ENCODE results near the gene GSPT1.
A peak's percentile ranks its signal among the peaks of the same experiment; 100 is the strongest.
"Not testable (repeated sequence)": the region's sequence is repeated elsewhere in the genome, so short reads cannot be mapped to it uniquely, and the experiment has no call there.

Gene GSPT1

DNA sequence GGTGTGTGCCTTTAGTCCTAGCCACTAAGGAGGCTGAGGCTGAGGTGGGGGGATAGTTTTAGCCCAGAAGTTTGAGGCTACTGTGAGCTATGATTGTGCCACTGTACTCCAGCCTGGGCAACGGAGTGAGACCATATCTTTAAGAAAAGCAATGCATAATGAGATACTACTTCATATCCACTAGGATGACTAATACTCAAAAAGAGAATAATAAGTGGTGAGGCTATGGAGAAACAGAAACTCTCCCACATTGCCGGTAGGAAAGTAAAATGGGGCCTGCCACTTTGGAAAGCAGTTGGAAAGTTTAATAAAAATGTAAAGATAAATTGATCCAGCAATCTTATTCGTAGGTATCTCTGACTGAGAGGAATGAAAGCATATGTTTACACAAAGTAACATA is 30.7 kb upstream of the GSPT1 start:
- H3K27me3 ChIP-seq (ENCODE audit: insufficient read depth, low read depth, severe bottlenecking), result no peaks in the 10 kb centered on the region
- no peaks in the 10 kb centered on the region for H3K9me3 ChIP-seq (ENCODE audit: severe bottlenecking)
- TF ChIP-seq CTCF (IDR thresholded peaks at IDR 0.05; ENCODE audit: low read depth, low read length), result no peak
- DNase-seq, result no peak
- H3K27ac ChIP-seq, result no peak overlapping the region
- H3K4me3 ChIP-seq (ENCODE audit: low read depth, low read length), result no peak overlapping the region
- no peaks in the 10 kb centered on the region for H3K36me3 ChIP-seq

DNA sequence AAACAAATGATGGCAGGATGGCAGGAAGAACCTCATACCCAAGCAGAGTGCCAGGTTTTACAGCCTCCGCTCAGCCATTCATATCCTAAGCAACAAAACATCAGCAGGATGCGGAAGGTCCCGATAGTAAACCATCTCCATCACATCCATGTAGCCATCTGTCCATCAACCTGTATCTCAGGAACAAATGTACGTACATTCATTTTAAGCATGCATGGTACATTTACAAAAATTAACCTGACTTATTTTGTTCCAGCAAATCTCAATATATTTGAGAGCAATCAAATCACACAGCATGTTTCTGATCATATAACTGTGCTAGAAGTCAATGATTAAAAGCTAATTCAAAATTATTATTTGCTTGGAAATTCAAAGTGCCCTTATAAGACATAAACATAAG is 26.2 kb upstream of the GSPT1 start, which contains the start of gene NPIPB2:
TSS of gene NPIPB2 (minus strand) at position 101 of the 400 bp plus-strand sequence. CDS start at position 101, 0 bp downstream.
- H3K36me3 ChIP-seq; H3K9me3 ChIP-seq (ENCODE audit: severe bottlenecking): not testable (repeated sequence)

GRCh38 chr16:11927350-11927749 is 11.6 kb upstream of the GSPT1 start:
- not testable (repeated sequence) for H3K27ac ChIP-seq; H3K36me3 ChIP-seq; H3K9me3 ChIP-seq (ENCODE audit: severe bottlenecking); H3K27me3 ChIP-seq (ENCODE audit: insufficient read depth, low read depth, severe bottlenecking); H3K4me3 ChIP-seq (ENCODE audit: low read depth, low read length); DNase-seq

More for the DNA sequence above, 26.2 kb upstream of the GSPT1 start, which contains the start of gene NPIPB2:
- H3K27ac ChIP-seq; H3K27me3 ChIP-seq (ENCODE audit: insufficient read depth, low read depth, severe bottlenecking); DNase-seq; H3K4me3 ChIP-seq (ENCODE audit: low read depth, low read length): not testable (repeated sequence)

DNA sequence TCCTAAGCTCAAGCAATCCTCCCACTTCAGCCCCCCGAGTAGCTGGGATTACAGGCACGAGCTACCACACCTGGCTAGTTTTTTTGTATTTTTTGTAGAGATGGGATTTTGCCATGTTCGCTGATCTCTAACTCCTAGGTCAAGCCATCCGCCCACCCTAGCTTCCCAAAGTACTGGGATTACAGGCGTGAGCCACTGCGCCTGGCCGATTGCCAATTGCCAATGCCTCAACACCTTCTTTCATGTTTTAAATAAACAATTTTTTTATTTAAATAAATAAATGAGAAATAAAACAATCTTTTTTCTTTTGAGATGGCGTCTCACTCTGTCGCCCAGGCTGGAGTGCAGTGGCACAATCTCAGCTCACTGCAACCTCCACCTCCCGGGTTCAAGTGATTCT is 8.3 kb upstream of the GSPT1 start:
- not testable (repeated sequence) for H3K27ac ChIP-seq; H3K4me3 ChIP-seq (ENCODE audit: low read depth, low read length); H3K9me3 ChIP-seq (ENCODE audit: severe bottlenecking); H3K27me3 ChIP-seq (ENCODE audit: insufficient read depth, low read depth, severe bottlenecking); H3K36me3 ChIP-seq; DNase-seq

DNA sequence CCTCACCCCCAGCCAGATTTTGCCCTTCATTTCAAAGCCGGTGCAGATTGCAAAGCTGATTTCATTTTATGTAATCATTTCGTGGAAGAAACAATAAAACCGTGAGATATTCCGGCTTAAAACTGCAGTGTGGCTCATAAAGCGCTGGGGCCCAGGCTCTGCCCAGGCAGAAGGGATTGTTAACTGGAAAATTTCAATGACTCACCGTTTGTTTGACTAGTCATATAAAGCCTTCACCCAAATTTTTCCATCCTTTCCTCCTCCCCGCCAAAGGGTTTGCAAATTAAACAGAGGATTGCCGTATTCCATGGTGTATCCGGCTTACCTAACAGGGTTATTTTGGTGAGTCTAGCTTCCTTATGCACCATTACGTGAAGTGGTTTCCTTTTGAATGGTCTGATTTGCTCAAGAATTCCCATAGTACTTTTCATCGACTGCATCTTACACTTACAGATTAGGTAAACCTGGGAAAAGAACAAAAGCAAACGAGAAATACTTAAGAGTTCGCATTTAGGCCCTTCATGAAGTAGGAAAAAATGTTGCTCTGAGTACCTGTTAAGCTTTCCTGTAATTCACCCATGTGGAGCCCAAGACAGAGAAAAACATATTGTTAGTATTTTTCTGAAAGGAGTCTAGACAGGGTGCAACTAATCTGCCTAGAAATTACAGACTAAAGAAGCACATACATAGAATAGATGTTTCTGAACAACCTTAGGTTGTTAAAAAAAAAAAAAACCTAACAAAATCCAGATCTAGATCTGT is 949 bp upstream of the GSPT1 start:
- DNase-seq, result no peak
- no peaks in the 10 kb centered on the region for H3K27me3 ChIP-seq (ENCODE audit: insufficient read depth, low read depth, severe bottlenecking)

DNA sequence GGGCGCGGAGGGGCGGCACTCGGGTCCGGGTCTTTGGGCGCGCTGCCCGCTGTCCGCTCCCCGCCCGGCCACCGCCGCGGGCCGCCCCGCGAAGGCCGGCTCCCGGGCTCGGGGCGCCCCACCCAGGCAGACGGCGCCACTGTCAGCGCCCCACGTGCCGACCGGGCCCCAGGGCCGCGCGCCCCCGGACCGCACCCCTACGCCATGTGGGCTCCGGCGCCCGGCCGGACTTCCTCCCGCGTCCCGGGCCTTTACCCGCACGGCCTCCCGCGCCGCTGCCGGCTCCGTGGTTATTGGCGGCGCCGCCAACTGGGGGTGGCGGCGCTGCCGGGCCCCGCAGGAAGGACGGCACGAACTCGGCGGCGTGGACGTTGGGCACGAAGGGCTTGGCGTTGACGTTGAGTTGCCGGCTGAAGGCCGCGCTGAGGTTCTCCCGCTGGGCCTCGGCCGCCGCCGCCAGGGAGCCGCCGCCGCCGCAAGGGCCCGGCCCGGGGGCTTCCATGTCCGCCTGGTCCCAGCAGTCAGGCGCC is 577 bp downstream of the GSPT1 start:
- peak overlapping the region; percentile 92 for H3K27ac ChIP-seq
- DNase-seq, result no peak

More for the DNA sequence above, 949 bp upstream of the GSPT1 start:
- H3K9me3 ChIP-seq (ENCODE audit: severe bottlenecking), result no peaks in the 10 kb centered on the region
- no peak for TF ChIP-seq CTCF (IDR thresholded peaks at IDR 0.05; ENCODE audit: low read depth, low read length)
- H3K27ac ChIP-seq, result peak overlapping the region; percentile 76
- peak overlapping the region; percentile 43 for H3K4me3 ChIP-seq (ENCODE audit: low read depth, low read length)
- peaks cover 20% of the 10 kb centered on the region for H3K36me3 ChIP-seq

More for the DNA sequence above, 577 bp downstream of the GSPT1 start:
- no peaks in the 10 kb centered on the region for H3K27me3 ChIP-seq (ENCODE audit: insufficient read depth, low read depth, severe bottlenecking)
- peaks cover 27% of the 10 kb centered on the region for H3K36me3 ChIP-seq
- TF ChIP-seq CTCF (IDR thresholded peaks at IDR 0.05; ENCODE audit: low read depth, low read length), result no peak
- no peaks in the 10 kb centered on the region for H3K9me3 ChIP-seq (ENCODE audit: severe bottlenecking)
- peak overlapping the region; percentile 84 for H3K4me3 ChIP-seq (ENCODE audit: low read depth, low read length)

Measured in WERI-Rb-1 (cell line).